A549 (cell line): ENCODE results near the gene CHD9.

Source experiments
- BHLHE40 ChIP-seq: IDR thresholded peaks from 2 replicates; pipeline ENCODE4 v1.6.1; 2012; ENCODE audit warnings: low read depth, low read length, inconsistent platforms
- ESRRA ChIP-seq: fragments of 150-350 bp; IDR thresholded peaks from 2 replicates; pipeline ENCODE4 v1.6.1; 2014; ENCODE audit warnings: mild to moderate bottlenecking, low read length, borderline replicate concordance
- HDAC2 ChIP-seq: fragments of 200-600 bp; sonication (generic); IDR thresholded peaks from 2 replicates; pipeline ENCODE4 v1.6.1; 2016
- KDM1A ChIP-seq: fragments of 200-600 bp; sonication (generic); IDR thresholded peaks from 2 replicates; pipeline ENCODE4 v1.6.1; 2016; ENCODE audit warnings: low read depth, mild to moderate bottlenecking
- POLR2A ChIP-seq: IDR thresholded peaks from 2 replicates; pipeline ENCODE4 v1.6.1; 2012; ENCODE audit warnings: mild to moderate bottlenecking, low read length
- RCOR1 ChIP-seq: fragments of 150-350 bp; IDR thresholded peaks from 2 replicates; pipeline ENCODE4 v1.6.1; 2014; ENCODE audit warnings: antibody characterized with exemption, low read length, low read depth
- RFX5 ChIP-seq: fragments of 450-650 bp; IDR thresholded peaks from 2 replicates; pipeline ENCODE4 v1.7.1; 2014; ENCODE audit warnings: antibody characterized with exemption, mild to moderate bottlenecking, moderate library complexity
- SMC3 ChIP-seq: fragments of >200 bp; sonication (Bioruptor Twin); formaldehyde crosslinking; IDR thresholded peaks from 3 replicates; pipeline ENCODE4 v1.6.1; 2018; ENCODE audit warnings: inconsistent platforms
- TFCP2L1 ChIP-seq: fragments of 250-450 bp; sonication (Bioruptor Pico); IDR thresholded peaks from 2 replicates; pipeline ENCODE4 v1.5.0; 2021; ENCODE audit warnings: mild to moderate bottlenecking
- TP53 ChIP-seq: fragments of 250-450 bp; sonication (Bioruptor Pico); IDR thresholded peaks from 2 replicates; pipeline ENCODE4 v1.5.0; 2021; ENCODE audit warnings: mild to moderate bottlenecking, moderate library complexity
- TF ChIP-seq, protein P1 (sequence below): fragments of >200 bp; sonication (Bioruptor Twin); formaldehyde crosslinking; IDR thresholded peaks from 3 replicates; pipeline ENCODE4 v1.5.1; 2016

GRCh38 chr16:53261276-53261675 is 206.5 kb downstream of the CHD9 start:
- TF ChIP-seq ESRRA: no peak
- TF ChIP-seq, protein P1, sequence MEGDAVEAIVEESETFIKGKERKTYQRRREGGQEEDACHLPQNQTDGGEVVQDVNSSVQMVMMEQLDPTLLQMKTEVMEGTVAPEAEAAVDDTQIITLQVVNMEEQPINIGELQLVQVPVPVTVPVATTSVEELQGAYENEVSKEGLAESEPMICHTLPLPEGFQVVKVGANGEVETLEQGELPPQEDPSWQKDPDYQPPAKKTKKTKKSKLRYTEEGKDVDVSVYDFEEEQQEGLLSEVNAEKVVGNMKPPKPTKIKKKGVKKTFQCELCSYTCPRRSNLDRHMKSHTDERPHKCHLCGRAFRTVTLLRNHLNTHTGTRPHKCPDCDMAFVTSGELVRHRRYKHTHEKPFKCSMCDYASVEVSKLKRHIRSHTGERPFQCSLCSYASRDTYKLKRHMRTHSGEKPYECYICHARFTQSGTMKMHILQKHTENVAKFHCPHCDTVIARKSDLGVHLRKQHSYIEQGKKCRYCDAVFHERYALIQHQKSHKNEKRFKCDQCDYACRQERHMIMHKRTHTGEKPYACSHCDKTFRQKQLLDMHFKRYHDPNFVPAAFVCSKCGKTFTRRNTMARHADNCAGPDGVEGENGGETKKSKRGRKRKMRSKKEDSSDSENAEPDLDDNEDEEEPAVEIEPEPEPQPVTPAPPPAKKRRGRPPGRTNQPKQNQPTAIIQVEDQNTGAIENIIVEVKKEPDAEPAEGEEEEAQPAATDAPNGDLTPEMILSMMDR: no peak
- TF ChIP-seq SMC3: no peak
- TF ChIP-seq RCOR1: no peak
- TF ChIP-seq TP53 (CRISPR knock-in tag): no peak
- no peak for TF ChIP-seq POLR2A
- no peak for TF ChIP-seq TFCP2L1 (CRISPR knock-in tag)
- no peak for TF ChIP-seq HDAC2
- no peak for TF ChIP-seq RFX5
- TF ChIP-seq KDM1A: no peak
- no peak for TF ChIP-seq BHLHE40
